ENCODE measurements around the gene P2RX4. TPM values are rescaled to one million over a fixed set of nuclear protein-coding genes. Genes with fewer than 3 reads are reported as not detected.
A peak's percentile ranks its signal among the peaks of the same experiment; 100 is the strongest.

P2RX4 gene
- total and polyA plus RNA-seq, 2 of the 13 experiments (the other 11 are each of a cell fraction or from before 2014, with no cell fraction given), result 13.8 to 30.8 TPM

DNA sequence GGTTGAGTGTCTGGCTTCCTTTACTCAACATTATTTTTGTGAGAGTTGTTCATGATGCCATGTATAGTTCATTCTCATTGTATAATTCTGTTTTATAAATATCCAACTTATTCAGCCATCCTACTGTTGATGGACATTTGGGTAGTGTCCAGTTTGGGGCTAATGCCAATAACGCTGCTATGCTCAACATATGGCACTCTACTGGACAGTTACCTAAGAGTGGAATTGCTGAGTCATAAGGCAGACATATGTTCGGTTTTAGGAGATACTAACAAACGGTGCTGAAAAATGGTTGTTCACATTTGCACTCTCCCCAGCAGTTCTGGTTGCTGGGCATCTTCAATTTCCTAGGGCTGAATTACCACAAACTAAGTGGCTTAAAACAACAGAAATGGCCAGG, 28.7 kb upstream of the P2RX4 start (continued):
- TF ChIP-seq ZEB1 (IDR thresholded peaks at IDR 0.05; ENCODE audit: insufficient replicate concordance, low read depth), result no peak
- no peak for TF ChIP-seq MYC (CRISPR knock-in tag; IDR thresholded peaks at IDR 0.05; ENCODE audit: borderline replicate concordance)
- no peak for TF ChIP-seq TEAD2 (CRISPR knock-in tag; IDR thresholded peaks at IDR 0.05)
- TF ChIP-seq ZNF343 (CRISPR knock-in tag; IDR thresholded peaks at IDR 0.05), result no peak
- TF ChIP-seq, protein P1, sequence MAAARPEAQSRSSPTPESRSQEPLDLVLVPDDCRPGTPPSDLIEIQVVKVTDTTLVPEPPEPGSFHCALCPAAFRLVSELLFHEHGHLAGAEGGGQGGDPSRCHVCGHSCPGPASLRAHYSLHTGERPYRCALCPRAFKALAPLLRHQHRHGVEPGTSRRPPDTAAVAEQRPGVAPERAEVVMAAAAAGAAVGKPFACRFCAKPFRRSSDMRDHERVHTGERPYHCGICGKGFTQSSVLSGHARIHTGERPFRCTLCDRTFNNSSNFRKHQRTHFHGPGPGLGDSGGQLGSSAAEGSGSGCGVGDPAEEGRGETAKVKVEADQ (CRISPR knock-in tag; IDR thresholded peaks at IDR 0.05; ENCODE audit: borderline replicate concordance), result no peak
- TF ChIP-seq, protein P2, sequence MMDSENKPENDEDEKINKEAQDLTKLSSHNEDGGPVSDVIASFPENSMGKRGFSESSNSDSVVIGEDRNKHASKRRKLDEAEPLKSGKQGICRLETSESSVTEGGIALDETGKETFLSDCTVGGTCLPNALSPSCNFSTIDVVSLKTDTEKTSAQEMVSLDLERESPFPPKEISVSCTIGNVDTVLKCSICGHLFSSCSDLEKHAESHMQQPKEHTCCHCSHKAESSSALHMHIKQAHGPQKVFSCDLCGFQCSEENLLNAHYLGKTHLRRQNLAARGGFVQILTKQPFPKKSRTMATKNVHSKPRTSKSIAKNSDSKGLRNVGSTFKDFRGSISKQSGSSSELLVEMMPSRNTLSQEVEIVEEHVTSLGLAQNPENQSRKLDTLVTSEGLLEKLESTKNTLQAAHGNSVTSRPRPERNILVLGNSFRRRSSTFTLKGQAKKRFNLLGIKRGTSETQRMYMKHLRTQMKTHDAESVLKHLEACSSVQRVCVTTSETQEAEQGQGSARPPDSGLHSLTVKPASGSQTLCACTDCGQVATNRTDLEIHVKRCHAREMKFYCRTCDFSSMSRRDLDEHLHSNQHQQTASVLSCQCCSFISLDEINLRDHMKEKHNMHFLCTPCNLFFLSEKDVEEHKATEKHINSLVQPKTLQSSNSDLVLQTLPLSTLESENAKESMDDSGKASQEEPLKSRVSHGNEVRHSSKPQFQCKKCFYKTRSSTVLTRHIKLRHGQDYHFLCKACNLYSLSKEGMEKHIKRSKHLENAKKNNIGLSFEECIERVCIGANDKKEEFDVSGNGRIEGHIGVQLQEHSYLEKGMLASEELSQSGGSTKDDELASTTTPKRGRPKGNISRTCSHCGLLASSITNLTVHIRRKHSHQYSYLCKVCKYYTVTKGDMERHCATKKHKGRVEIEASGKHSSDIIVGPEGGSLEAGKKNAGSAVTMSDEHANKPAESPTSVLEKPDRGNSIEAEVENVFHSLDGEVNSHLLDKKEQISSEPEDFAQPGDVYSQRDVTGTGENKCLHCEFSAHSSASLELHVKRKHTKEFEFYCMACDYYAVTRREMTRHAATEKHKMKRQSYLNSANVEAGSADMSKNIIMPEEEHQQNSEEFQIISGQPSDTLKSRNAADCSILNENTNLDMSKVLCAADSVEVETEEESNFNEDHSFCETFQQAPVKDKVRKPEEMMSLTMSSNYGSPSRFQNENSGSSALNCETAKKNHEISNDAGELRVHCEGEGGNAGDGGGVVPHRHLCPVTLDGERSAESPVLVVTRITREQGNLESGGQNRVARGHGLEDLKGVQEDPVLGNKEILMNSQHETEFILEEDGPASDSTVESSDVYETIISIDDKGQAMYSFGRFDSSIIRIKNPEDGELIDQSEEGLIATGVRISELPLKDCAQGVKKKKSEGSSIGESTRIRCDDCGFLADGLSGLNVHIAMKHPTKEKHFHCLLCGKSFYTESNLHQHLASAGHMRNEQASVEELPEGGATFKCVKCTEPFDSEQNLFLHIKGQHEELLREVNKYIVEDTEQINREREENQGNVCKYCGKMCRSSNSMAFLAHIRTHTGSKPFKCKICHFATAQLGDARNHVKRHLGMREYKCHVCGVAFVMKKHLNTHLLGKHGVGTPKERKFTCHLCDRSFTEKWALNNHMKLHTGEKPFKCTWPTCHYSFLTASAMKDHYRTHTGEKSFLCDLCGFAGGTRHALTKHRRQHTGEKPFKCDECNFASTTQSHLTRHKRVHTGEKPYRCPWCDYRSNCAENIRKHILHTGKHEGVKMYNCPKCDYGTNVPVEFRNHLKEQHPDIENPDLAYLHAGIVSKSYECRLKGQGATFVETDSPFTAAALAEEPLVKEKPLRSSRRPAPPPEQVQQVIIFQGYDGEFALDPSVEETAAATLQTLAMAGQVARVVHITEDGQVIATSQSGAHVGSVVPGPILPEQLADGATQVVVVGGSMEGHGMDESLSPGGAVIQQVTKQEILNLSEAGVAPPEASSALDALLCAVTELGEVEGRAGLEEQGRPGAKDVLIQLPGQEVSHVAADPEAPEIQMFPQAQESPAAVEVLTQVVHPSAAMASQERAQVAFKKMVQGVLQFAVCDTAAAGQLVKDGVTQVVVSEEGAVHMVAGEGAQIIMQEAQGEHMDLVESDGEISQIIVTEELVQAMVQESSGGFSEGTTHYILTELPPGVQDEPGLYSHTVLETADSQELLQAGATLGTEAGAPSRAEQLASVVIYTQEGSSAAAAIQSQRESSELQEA (CRISPR knock-in tag; IDR thresholded peaks at IDR 0.05; ENCODE audit: not compliant biosample characterization), result no peak
- no peak for TF ChIP-seq MTA3 (CRISPR knock-in tag; IDR thresholded peaks at IDR 0.05)
- no peak for TF ChIP-seq REPIN1 (CRISPR knock-in tag; IDR thresholded peaks at IDR 0.05; ENCODE audit: borderline replicate concordance, low read depth)
- TF ChIP-seq, protein P3, sequence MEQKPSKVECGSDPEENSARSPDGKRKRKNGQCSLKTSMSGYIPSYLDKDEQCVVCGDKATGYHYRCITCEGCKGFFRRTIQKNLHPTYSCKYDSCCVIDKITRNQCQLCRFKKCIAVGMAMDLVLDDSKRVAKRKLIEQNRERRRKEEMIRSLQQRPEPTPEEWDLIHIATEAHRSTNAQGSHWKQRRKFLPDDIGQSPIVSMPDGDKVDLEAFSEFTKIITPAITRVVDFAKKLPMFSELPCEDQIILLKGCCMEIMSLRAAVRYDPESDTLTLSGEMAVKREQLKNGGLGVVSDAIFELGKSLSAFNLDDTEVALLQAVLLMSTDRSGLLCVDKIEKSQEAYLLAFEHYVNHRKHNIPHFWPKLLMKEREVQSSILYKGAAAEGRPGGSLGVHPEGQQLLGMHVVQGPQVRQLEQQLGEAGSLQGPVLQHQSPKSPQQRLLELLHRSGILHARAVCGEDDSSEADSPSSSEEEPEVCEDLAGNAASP (CRISPR knock-in tag; IDR thresholded peaks at IDR 0.05; ENCODE audit: borderline replicate concordance), result no peak
- no peak for TF ChIP-seq ZNF296 (CRISPR knock-in tag; conservative IDR thresholded peaks at IDR 0.05)
- TF ChIP-seq NFE2L2 (IDR thresholded peaks at IDR 0.05; ENCODE audit: low read length), result peak; percentile 82
